ENCODE data around the gene THEM4.
A peak's percentile ranks its signal among the peaks of the same experiment; 100 is the strongest.

The THEM4 gene

DNA sequence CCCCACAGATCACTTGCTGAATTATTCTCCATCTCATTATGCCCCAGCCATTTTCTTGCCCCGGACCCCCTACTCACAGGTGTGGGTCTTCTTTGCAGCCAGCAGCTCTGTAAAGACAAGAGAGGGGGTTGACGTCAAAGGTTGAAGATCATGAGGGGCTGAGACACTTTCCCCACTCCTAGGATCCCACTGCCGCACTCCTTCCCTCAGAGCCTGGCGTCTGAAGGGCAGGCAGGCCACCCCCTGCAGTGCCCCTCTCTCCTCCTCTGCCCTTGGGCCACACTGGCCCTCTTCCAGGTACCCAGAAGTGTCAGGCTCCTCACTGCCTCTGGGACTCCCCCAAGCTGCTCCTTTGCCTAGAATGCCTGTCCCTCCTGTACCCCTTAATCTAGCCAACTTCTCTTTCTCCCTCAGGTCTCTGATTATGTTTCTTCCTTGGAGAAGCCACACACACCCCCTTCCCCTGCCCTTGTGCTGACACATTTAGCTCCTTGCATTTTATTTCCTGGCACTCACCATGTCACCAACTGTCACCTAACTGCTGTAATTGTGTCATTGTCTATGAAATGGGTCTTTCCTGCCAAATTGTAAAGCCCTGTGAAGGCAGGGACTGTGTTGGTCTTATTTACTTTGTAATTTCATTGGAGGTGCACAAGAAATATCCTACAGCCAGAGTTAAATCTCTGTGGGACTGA lies 79.8 kb downstream of the THEM4 start:
- Mint-ChIP-seq H3K36me3 (no peaks in the 10 kb centered on the region), H3K4me1 (peaks cover 72% of the 10 kb centered on the region), H3K27me3 (peaks cover 10% of the 10 kb centered on the region), H3K4me3 (peak overlapping the region; percentile 9), H3K9me3 (no peaks in the 10 kb centered on the region), H3K27ac (peak overlapping the region; percentile 89)
- no peak for DNase-seq
- CTCF ChIA-PET: interaction anchor here (1.0 to 1.4 kb wide), 4 partner anchors 8 to 236 kb away, joined by 3 to 7 read pairs (median 4); partner anchors contain the start of gene C2CD4D

DNA sequence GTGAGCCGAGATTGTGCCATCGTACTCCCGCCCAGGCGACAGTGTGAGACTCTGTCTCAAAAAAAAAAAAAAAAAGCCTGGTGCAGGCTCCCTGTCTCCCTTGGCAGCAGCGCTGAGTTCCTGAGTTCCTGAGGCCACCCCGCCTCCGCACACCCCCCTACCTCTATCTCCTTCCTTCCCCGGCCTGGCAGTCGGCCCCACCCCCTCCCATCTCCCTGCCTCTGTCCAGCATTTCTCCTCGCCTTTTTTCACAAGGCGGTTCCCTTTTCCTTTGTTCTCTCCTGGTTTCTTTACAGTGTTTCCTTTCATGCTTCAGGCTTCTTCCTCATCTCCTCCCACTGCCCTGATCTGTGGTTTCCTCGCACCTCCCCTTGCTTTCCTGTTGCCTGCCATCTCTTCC lies 80.4 kb downstream of the THEM4 start:
- Mint-ChIP-seq H3K27ac (peak overlapping the region; percentile 89), H3K27me3 (peaks cover 10% of the 10 kb centered on the region), H3K4me3 (peak overlapping the region; percentile 9), H3K4me1 (peaks cover 66% of the 10 kb centered on the region), H3K36me3 (no peaks in the 10 kb centered on the region), H3K9me3 (no peaks in the 10 kb centered on the region)
- peak; percentile 41 for DNase-seq
- CTCF ChIA-PET: interaction anchor here (1.1 kb wide), 1 partner anchor 11 kb away, joined by 3 read pairs; the partner anchor contains the start of gene C2CD4D

- Mint-ChIP-seq H3K9me3 (no peaks in the 10 kb centered on the region), H3K4me1 (peaks cover 57% of the 10 kb centered on the region), H3K27me3 (peaks cover 16% of the 10 kb centered on the region), H3K4me3 (no peak overlapping the region), H3K27ac (peak overlapping the region; percentile 89), H3K36me3 (no peaks in the 10 kb centered on the region)
- no peak for DNase-seq
- CTCF ChIA-PET: interaction anchor here (0.8 kb wide), 1 partner anchor 12 kb away, joined by 3 read pairs; no protein-coding TSS in a partner anchor
Observed at GRCh38 chr1:151827853-151828252, 81.5 kb downstream of the THEM4 start.

DNA sequence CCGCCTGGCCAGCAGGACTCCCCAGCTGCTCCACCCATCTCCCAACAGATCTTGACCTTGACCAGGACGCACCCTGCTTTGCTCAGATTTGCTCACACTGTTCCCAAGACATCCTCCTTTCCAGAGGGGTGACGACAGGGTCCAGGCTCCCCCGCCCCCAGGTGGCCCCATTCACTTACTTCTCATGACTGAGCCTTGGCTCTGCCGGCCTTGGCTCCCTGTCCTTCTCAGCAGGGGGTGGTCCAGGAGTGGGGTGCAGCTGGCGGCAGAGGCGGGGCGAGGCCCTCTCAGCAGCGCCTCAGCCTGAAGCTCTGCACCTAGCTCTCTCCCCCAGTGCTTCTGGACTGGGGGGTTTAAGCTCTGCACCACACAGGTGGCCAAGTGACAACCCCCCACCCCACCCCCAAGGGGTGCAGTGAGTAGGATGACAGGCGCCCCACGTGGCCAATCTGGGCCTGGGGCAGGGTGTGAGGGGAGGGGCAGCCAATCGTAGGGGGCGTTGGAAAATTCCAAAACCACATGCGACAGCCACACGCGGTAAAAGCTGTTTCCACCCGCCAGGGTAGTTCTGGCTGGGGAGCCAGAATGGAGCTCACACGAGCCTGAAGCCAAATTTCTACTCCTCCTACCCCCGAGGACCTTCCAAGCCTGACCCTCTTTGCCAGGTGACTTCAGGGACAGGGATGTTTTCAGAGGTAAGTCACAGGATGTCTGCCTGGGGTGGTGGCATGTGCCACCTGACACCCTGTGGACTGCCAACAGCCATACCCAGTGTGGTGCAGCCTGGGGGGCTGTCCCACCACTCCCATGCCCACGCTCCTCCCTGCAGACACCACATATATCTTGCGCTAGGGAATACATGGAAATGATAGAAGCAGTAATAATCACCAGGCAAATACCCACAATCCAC lies 83.3 kb downstream of the THEM4 start:
- Mint-ChIP-seq H3K9me3 (no peaks in the 10 kb centered on the region), H3K27me3 (peaks cover 12% of the 10 kb centered on the region), H3K36me3 (no peaks in the 10 kb centered on the region), H3K27ac (no peak overlapping the region), H3K4me1 (peaks cover 50% of the 10 kb centered on the region), H3K4me3 (no peak overlapping the region)
- CTCF ChIA-PET: interaction anchor here (1.2 kb wide), 1 partner anchor 11 kb away, joined by 3 read pairs; no protein-coding TSS in a partner anchor
- DNase-seq: no peak

GRCh38 chr1:151825204-151825603 lies 84.1 kb downstream of the THEM4 start:
- H3K4me1 Mint-ChIP-seq: peaks cover 52% of the 10 kb centered on the region
- no peaks in the 10 kb centered on the region for H3K36me3 Mint-ChIP-seq
- H3K4me3 Mint-ChIP-seq: no peak overlapping the region
- H3K27ac Mint-ChIP-seq: no peak overlapping the region
- DNase-seq: no peak
- CTCF ChIA-PET: interaction anchor here (1.2 kb wide), 1 partner anchor 11 kb away, joined by 3 read pairs; no protein-coding TSS in a partner anchor
- peaks cover 12% of the 10 kb centered on the region for H3K27me3 Mint-ChIP-seq
- no peaks in the 10 kb centered on the region for H3K9me3 Mint-ChIP-seq

All from activated naive CD4-positive, alpha-beta T cell treated with anti-CD3 and anti-CD28 coated beads, Interleukin-2, amount 10 ng/mL, durations not matched to agents 7 days and 5 days (primary cell).